ENCODE results near the gene ZNF331.

The ZNF331 gene

DNA sequence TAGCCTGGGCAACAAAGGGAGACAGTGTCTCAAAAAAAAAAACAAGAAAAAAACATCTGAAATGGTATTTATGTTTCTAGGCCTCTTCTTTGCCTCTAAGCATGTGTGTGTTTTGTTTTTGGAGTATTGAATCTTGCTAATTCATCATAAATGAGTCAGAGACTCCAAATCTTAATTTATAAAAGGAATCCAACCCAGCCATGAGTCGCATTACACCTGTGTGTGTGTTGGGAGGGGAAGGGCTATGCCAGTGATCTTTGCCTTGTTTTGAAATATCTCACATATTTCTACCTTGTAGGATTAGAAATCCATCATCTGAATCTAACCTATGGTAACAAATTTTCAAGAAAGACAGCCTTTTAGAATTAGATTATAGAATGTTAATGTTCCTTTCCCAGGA is 4.0 kb downstream of the ZNF331 start:
- Mint-ChIP-seq H3K4me3 (no peak overlapping the region), H3K27me3 (ENCODE audit: low read depth, poor library complexity) (peaks cover 8% of the 10 kb centered on the region), H3K27ac (no peak overlapping the region), H3K9me3 (no peaks in the 10 kb centered on the region), H3K4me1 (peaks cover 33% of the 10 kb centered on the region), H3K36me3 (ENCODE audit: low read depth) (peaks cover 38% of the 10 kb centered on the region)
- DNase-seq, result no peak
- TF ChIP-seq CTCF (IDR thresholded peaks at IDR 0.05), result no peak

DNA sequence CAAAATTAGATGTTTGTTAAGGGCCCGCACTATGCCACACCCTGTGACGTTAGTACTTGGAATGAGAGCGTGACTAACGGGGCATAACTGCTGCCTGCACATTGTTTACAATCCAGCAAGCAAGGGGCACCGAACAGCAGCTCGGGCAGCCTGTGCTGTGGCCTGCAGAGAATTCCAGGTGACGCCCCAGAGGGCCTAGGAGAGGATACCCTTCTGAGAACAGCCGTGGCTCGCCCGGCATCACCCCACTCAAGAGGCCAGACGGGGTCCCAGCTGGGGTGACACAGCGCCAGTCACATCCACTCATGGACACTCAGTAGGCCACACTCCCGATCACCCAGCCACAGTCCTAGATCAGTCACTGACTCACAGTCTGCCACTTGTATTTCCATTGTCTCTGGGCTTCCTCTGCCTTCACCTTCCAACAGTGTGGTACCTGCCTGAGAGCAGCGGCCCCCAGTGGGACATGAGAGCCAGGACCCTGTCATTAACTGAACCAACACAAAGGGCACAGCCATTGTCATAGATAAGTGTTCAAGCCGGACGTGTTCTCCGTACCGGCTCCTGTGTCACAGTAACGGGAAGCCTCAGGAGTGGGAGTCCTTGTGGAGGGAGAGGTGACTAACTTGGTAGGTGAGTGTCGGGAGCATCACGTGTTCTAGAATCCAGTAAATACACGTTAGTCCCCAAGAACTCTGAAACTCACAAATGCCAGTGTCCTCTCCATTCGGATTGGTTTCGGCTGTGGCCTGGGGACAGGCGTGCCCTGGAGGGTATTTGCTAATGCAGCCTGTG is 7.5 kb downstream of the ZNF331 start:
- Mint-ChIP-seq H3K4me1 (peaks cover 23% of the 10 kb centered on the region), H3K36me3 (ENCODE audit: low read depth) (peaks cover 38% of the 10 kb centered on the region), H3K27me3 (ENCODE audit: low read depth, poor library complexity) (peaks cover 2% of the 10 kb centered on the region), H3K9me3 (no peaks in the 10 kb centered on the region), H3K27ac (peak overlapping the region; percentile 98), H3K4me3 (no peak overlapping the region)
- DNase-seq, result no peak
- TF ChIP-seq CTCF (IDR thresholded peaks at IDR 0.05), result no peak

DNA sequence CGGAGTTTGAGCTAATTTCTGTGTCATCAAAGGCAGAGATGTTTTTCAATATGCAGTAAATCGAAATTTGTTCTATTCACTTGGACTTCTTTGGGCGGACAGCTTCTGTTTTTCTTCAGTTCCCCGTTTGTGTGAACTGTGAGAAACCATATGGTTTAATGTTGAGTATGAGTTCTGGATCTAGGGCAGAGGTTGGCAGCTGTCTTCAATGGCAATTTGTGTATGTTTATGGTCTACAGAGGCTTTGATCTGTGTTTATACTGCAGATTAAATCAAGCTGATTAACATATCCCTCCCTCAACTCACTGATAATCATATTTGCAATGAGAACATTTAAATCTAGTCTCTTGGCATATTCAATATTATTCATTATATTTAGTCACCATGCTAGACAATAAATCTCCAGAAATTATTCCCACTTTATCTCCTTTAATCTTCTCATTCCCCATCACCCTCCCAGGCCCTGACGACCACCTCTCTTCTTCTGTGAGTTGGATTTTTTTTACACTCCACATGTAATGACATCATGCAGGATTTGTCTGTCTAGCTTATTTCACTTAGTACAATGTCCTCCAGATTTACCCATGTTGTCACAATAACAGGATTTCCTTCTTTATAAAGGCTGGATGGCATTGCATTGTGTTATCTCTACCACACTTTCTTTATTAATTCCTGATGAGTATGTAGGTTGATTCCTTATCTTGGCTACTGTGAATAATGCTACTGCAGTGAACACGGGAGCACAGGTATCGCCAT is 9.0 kb downstream of the ZNF331 start:
- H3K4me3 Mint-ChIP-seq, result no peak overlapping the region
- no peaks in the 10 kb centered on the region for H3K9me3 Mint-ChIP-seq
- DNase-seq, result no peak
- TF ChIP-seq CTCF (IDR thresholded peaks at IDR 0.05), result no peak
- H3K4me1 Mint-ChIP-seq, result peaks cover 23% of the 10 kb centered on the region
- peaks cover 3% of the 10 kb centered on the region for H3K27me3 Mint-ChIP-seq (ENCODE audit: low read depth, poor library complexity)
- peaks cover 36% of the 10 kb centered on the region for H3K36me3 Mint-ChIP-seq (ENCODE audit: low read depth)
- peak overlapping the region; percentile 51 for H3K27ac Mint-ChIP-seq

GRCh38 chr19:53549340-53549739 is 11.4 kb downstream of the ZNF331 start:
- no peak overlapping the region for H3K4me3 Mint-ChIP-seq

DNA sequence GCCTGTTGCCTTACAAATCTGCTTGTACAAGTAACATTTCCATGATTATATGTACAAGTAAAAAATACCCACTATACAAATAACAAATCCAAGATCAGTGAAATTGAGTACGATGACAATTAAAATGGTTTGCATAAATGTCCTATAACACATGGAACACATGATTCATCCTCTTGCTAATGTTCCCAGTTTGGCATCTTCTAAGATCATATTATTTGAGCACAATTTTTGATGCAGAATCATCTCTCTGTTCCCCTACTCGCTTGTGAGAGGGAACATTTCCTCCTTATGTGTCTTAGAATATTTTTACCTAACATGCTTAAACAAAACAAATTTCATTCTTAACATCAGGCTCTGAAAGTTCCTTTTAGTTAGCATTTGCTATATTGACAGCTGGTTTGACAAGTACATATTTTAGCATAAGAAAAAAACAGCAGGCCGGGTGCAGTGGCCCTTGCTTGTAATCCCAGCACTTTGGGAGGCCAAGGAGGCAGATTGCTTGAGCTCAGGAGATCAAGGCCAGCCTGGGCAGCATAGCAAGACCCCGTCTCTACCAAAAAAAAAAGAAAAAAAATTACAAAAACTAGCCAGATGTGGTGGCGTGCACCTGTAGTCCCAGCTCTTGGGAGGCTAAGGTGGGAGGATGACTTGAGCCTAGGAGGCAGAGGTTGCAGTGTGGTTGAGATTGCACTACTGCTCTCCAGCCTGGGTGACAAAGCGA is 14.2 kb downstream of the ZNF331 start:
- H3K27ac Mint-ChIP-seq, result no peak overlapping the region
- no peak for TF ChIP-seq CTCF (IDR thresholded peaks at IDR 0.05)
- H3K36me3 Mint-ChIP-seq (ENCODE audit: low read depth), result peaks cover 47% of the 10 kb centered on the region
- no peak overlapping the region for H3K4me3 Mint-ChIP-seq
- peaks cover 7% of the 10 kb centered on the region for H3K27me3 Mint-ChIP-seq (ENCODE audit: low read depth, poor library complexity)
- no peaks in the 10 kb centered on the region for H3K9me3 Mint-ChIP-seq
- peaks cover 2% of the 10 kb centered on the region for H3K4me1 Mint-ChIP-seq
- DNase-seq, result no peak

More at GRCh38 chr19:53549340-53549739, 11.4 kb downstream of the ZNF331 start:
- Mint-ChIP-seq H3K27me3 (ENCODE audit: low read depth, poor library complexity) (peaks cover 3% of the 10 kb centered on the region), H3K9me3 (no peaks in the 10 kb centered on the region), H3K36me3 (ENCODE audit: low read depth) (peaks cover 35% of the 10 kb centered on the region), H3K27ac (no peak overlapping the region), H3K4me1 (peaks cover 23% of the 10 kb centered on the region)
- no peak for TF ChIP-seq CTCF (IDR thresholded peaks at IDR 0.05)
- no peak for DNase-seq
